GM23338 (cell line): Measurements from ENCODE around the gene SIGLEC12.

Source experiments
- CREB1 ChIP-seq: fragments of 250-450 bp; sonication (Bioruptor Pico); IDR thresholded peaks from 2 replicates; pipeline ENCODE4 v1.5.0; 2020; ENCODE audit warnings: low read depth, mild to moderate bottlenecking, moderate library complexity
- CTCF ChIP-seq, 2 experiments: fragments of 200-600 bp in 1 of 2; sonication (generic) in 1 of 2; conservative IDR thresholded peaks; 2 replicates each; pipeline versions ENCODE4 v1.5.1 to v1.6.1; 2016 to 2017; ENCODE audit warnings: antibody characterized with exemption in 2 of 2, low read depth in 2 of 2, mild to moderate bottlenecking in 2 of 2, moderate library complexity in 1 of 2
- EZH2 ChIP-seq: fragments of 200-600 bp; sonication (generic); IDR thresholded peaks from one replicate; pipeline ENCODE4 v1.8.0; 2017; ENCODE audit warnings: antibody characterized with exemption, mild to moderate bottlenecking, low read depth; ENCODE audit not compliant: unreplicated experiment
- POLR2AphosphoS5 ChIP-seq: IDR thresholded peaks from 2 replicates; pipeline ENCODE4 v1.6.1; 2016; ENCODE audit warnings: antibody characterized with exemption, low read depth
- REST ChIP-seq: IDR thresholded peaks from one replicate; pipeline ENCODE4 v1.6.1; 2018; ENCODE audit warnings: antibody characterized with exemption; ENCODE audit not compliant: unreplicated experiment
- ZNF331 ChIP-seq: fragments of 250-450 bp; sonication (Bioruptor Pico); IDR thresholded peaks from 2 replicates; pipeline ENCODE4 v1.5.0; 2020; ENCODE audit warnings: low read depth, mild to moderate bottlenecking, moderate library complexity

- no peak for TF ChIP-seq CTCF (conservative IDR thresholded peaks at IDR 0.05; ENCODE audit: low read depth in 2 of 2)
- no peak for TF ChIP-seq EZH2
- TF ChIP-seq POLR2AphosphoS5: no peak
- TF ChIP-seq ZNF331 (CRISPR knock-in tag): no peak
- no peak for TF ChIP-seq CREB1 (CRISPR knock-in tag)
- TF ChIP-seq REST: no peak
These were observed 38.9 kb downstream of the SIGLEC12 start for GRCh38 chr19:51462681-51463080.
